Measurements from ENCODE around the gene HECTD1. TPM values are rescaled to one million over a fixed set of nuclear protein-coding genes. Genes with fewer than 3 reads are reported as not detected.

Gene HECTD1
- total RNA-seq, 1 experiment from 2014 or later, result 101 TPM

- Histone ChIP-seq H3K4me3 (ENCODE audit: low read depth in 2 of 2, low read length in 2 of 2) (no peak overlapping the region), H3K27ac (ENCODE audit: low read length) (no peak overlapping the region), H3K36me3 (ENCODE audit: control insufficient read depth, insufficient read depth, low read length) (peaks cover 29% of the 10 kb centered on the region), H3K4me1 (ENCODE audit: control insufficient read depth, insufficient read depth, low read length) (no peaks in the 10 kb centered on the region), H3K9me3 (ENCODE audit: control insufficient read depth, insufficient read depth, low read depth, low read length) (no peaks in the 10 kb centered on the region), H3K27me3 (ENCODE audit: control insufficient read depth, insufficient read depth, low read length) (no peaks in the 10 kb centered on the region)
- CTCF ChIA-PET, result no interaction called here
- DNase-seq (ENCODE audit: low read depth, low spot score), result no peak
- POLR2A ChIA-PET, result no interaction called here
- intact Hi-C loops (cut with micrococcal nuclease; ENCODE audit: unreplicated experiment) (no loop called here), in situ Hi-C loops (cut with HindIII; ENCODE audit: low pct_unique_long_range_greater_than_20kb, low sequenced_read_pairs) (no loop called here)
- TF ChIP-seq TCF7L2 (IDR thresholded peaks at IDR 0.05; ENCODE audit: low read depth, low read length) (no peak), SIN3A (IDR thresholded peaks at IDR 0.05; ENCODE audit: borderline replicate concordance, insufficient read depth, low read depth, low read length) (no peak), POLR2AphosphoS5 (IDR thresholded peaks at IDR 0.05; ENCODE audit: low read depth, low read length) (no peak), CTCF (IDR thresholded peaks at IDR 0.05) (no peak), REST (IDR thresholded peaks at IDR 0.05; ENCODE audit: insufficient read depth in 1 of 2, low read depth in 2 of 2, low read length in 1 of 2) (no peak)
- no peak for ATAC-seq
- no TSS peak for BruUV-seq (replicated peaks)
These were observed 65.0 kb downstream of the HECTD1 start for GRCh38 chr14:31142455-31143087.

- H3K27ac ChIP-seq (ENCODE audit: low read length), result no peak overlapping the region
- ChIA-PET POLR2A (no interaction called here), CTCF (no interaction called here)
- in situ Hi-C loops (cut with HindIII; ENCODE audit: low pct_unique_long_range_greater_than_20kb, low sequenced_read_pairs), result no loop called here
- no TSS peak for BruUV-seq (replicated peaks)
- H3K4me1 ChIP-seq (ENCODE audit: control insufficient read depth, insufficient read depth, low read length), result no peaks in the 10 kb centered on the region
- no peaks in the 10 kb centered on the region for H3K9me3 ChIP-seq (ENCODE audit: control insufficient read depth, insufficient read depth, low read depth, low read length)
- TF ChIP-seq TCF7L2 (IDR thresholded peaks at IDR 0.05; ENCODE audit: low read depth, low read length) (no peak), POLR2AphosphoS5 (IDR thresholded peaks at IDR 0.05; ENCODE audit: low read depth, low read length) (no peak), SIN3A (IDR thresholded peaks at IDR 0.05; ENCODE audit: borderline replicate concordance, insufficient read depth, low read depth, low read length) (no peak), CTCF (IDR thresholded peaks at IDR 0.05) (no peak), REST (IDR thresholded peaks at IDR 0.05; ENCODE audit: insufficient read depth in 1 of 2, low read depth in 2 of 2, low read length in 1 of 2) (no peak)
- no peak overlapping the region for H3K4me3 ChIP-seq (ENCODE audit: low read depth in 2 of 2, low read length in 2 of 2)
- ATAC-seq, result no peak
- DNase-seq (ENCODE audit: low read depth, low spot score), result no peak
- no peaks in the 10 kb centered on the region for H3K27me3 ChIP-seq (ENCODE audit: control insufficient read depth, insufficient read depth, low read length)
- intact Hi-C loops (cut with micrococcal nuclease; ENCODE audit: unreplicated experiment), result no loop called here
- H3K36me3 ChIP-seq (ENCODE audit: control insufficient read depth, insufficient read depth, low read length), result peaks cover 37% of the 10 kb centered on the region
These were observed 68.2 kb downstream of the HECTD1 start for GRCh38 chr14:31139301-31139847.

Measured in Panc1 (cell line).